Posterior cingulate gyrus (tissue), 11 donors: ENCODE results near the gene HPCAL1.

Experiments used
- DNase-seq, 10 donors: peaks; one replicate each; pipeline versions ENCODE4 v3.0.0 to v3.0.0-alpha.2; 2020 to 2021; ENCODE audit warnings: mixed read lengths in 3 of 10
- intact Hi-C: fragments of 100-400 bp; cut with DNase I; formaldehyde crosslinking; loops from one replicate; pipeline ENCODE4 v1.15.1; 2023

The HPCAL1 gene

GRCh38 chr2:10360850-10361588, 58.3 kb downstream of the HPCAL1 start:
- peak in 2 of 10 donors; percentile 76 to 80 for DNase-seq
- intact Hi-C loops, result no loop called here

DNA sequence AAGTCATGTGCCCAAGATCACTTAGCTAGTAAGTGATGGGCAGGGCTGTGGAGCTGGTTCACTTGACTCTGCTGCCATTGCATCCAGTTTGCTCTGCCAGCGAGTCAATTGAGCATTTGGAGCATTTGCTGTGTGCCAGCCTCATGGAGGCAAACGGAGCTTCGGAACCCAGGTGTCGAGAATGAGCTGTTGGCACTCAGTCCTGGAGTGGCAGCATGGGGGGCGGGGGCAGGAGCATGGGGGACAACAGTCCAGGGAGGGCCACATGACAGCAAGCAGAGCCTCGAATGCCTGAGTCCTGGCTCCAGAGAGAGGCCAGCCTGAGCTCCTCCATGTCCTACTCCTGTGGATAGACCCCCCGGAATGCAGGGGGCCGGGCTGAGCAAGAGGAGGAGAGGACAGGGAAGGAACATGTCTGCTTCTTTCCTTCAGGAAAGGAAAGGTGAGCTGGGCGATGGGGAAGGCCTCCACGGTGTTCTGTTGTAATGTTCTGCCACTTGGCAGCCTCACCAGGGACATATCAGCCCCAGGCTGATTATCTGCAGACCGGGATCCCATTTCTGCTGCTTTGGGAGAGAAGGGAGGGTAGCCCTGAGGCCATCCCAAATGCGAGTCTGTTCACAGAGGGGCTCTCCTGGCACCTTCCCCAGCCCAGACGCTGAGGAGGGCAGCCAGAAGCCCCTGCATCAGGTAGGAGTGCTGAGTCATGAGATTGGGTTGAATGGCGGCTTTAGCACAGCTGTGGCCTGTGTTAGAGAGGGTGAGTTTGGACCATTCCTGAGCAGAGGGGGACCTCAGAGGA, 59.6 kb downstream of the HPCAL1 start:
- DNase-seq, result peak in 1 of 10 donors; percentile 71
- intact Hi-C loops, result no loop called here

DNA sequence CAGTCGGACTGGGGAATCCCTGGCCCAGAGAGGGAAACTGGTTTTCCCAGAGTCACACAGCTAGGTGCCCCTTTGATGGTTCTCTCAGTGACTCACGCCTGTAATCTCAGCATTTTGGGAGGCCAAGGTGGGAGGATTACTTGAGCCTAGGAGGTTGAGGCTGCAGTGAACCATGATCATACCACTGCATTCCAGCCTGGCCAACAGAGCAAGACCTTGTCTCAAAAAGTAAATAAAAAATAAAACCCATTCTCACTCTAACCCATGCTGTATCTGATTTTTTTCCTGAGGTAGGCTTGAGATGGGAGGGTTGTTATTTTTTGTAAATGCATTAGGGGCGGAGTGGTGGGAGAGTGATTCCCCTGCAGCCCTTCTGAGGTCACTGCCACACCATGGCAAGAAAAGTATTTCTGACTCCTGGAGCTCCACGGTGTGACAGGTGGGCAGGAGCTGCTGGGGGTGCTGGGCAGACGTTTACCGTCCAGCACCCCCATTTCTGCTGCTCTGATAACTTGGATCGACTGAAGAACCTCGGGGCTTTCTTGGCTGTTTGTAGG, 60.3 kb downstream of the HPCAL1 start:
- peak in 1 of 10 donors; percentile 9 for DNase-seq
- intact Hi-C loops, result no loop called here

- intact Hi-C loops, result no loop called here
- peak in 1 of 10 donors; percentile 55 for DNase-seq
Measured at GRCh38 chr2:10363861-10364610, 61.3 kb downstream of the HPCAL1 start.

DNA sequence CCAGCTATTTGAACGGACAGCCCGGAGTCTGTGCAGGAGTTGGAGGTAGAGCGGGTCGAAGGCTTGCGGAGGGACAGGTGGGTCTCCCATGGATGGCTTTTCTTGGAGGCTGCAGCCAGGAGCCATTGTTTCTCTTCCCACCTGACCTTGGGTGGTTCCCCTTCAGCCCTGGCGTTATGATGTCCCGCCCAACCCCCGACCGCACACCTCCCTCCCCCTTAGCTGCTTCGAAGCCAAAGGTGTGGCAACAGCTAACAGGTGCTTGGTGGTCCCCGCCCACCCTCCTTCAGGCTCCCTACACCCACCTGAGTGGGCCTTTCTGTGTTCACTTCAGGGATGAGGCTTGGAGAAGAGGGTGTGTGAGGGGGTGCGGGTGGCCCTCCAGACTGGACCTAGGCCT, 62.7 kb downstream of the HPCAL1 start:
- intact Hi-C loops, result no loop called here

GRCh38 chr2:10366601-10367270, 64.0 kb downstream of the HPCAL1 start:
- intact Hi-C loops, result no loop called here
- DNase-seq, result peak in 1 of 10 donors; percentile 73

More for the DNA sequence above, 62.7 kb downstream of the HPCAL1 start:
- DNase-seq, result no peak

GRCh38 chr2:10367472-10368439, 65.1 kb downstream of the HPCAL1 start:
- DNase-seq, result peak in 1 of 10 donors; percentile 27
- intact Hi-C loops, result no loop called here

DNA sequence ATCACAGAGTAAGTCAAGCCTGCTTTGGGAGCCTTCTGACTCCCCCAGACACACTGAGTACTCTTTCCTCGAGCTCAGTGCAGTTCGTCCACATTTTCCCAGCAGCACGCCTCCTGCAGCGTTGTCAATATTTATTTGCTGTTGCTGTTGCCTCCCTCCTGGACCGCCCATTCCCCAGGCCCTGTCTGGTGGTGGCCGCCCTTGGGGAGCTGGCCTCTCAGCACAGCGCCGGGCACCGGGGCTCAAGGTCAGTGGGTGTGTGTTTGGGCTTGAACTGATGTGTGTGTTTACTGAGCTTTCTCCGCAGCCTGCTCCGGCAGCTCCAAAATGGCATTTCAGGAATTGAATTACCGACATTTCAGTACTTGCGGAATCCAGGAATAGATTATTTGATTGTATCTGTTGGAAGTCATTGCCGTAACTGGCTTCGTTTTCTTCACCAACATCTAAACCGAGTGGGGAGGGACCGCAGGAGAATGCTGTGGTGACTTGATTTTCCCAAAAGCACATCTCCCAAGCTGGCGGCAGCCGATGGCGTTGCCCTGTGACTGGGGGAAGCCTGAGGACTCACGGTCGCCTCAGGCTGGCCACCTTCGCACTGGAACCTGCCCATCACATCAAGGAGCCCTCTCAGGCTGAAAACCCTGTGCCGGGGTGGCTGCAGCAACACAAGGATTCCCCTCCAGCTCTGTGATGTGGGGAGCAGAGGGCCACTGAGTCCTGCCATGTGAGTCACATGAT, 66.0 kb downstream of the HPCAL1 start:
- intact Hi-C loops, result no loop called here
- peak in 2 of 10 donors; percentile 81 to 89 for DNase-seq

GRCh38 chr2:10369269-10370255, 66.9 kb downstream of the HPCAL1 start:
- peak in 1 of 10 donors; percentile 63 for DNase-seq
- intact Hi-C loops, result no loop called here

GRCh38 chr2:10370390-10370789, 67.7 kb downstream of the HPCAL1 start:
- DNase-seq, result peak in 1 of 10 donors; percentile 34
- intact Hi-C loops, result no loop called here

DNA sequence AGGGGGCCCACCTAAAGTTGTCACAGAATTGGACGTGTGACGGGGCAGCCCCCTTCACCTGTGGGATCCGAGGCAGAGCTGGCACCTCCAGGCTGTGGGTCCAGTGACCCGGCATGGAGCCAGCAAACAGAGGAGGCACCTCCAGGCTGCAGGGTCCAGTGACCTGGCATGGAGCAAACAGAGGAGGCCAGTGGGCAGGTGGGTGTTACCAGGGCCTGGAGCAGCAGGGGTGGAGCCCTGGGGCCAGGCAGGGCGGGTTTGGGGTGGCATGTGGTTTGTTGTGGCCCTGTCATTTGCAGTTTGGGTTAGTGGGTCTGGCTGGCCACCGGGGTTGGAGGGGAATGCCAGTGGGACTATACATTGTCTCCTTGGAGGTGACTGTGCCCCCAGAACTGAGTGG, 68.2 kb downstream of the HPCAL1 start:
- intact Hi-C loops, result no loop called here
- DNase-seq, result peak in 1 of 10 donors; percentile 50

GRCh38 chr2:10371441-10372196, 68.9 kb downstream of the HPCAL1 start:
- intact Hi-C loops, result no loop called here
- peak in 1 of 10 donors; percentile 67 for DNase-seq

GRCh38 chr2:10372203-10372861, 69.6 kb downstream of the HPCAL1 start:
- intact Hi-C loops, result no loop called here
- peak in 2 of 10 donors; percentile 48 to 73 for DNase-seq

DNA sequence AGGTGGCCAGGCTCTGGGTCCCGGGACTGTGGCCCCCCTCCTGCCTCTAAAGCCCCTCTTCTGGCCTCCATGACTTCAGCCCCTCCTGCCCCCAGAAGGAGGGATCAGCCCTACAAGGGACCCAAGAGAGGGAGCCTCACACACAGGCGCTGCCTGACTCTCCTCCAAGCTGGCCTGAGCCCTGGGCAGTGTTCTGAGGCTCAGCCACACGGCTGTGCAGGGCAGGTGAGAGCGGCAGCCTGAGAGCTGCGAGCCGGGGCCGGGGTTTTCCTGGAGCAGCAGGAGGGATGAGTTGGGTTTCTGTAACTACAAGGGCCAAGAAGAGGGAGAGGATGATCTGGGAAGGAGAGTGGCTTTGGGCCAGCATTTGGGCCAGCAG, 70.1 kb downstream of the HPCAL1 start:
- DNase-seq, result no peak
- intact Hi-C loops, result no loop called here

DNA sequence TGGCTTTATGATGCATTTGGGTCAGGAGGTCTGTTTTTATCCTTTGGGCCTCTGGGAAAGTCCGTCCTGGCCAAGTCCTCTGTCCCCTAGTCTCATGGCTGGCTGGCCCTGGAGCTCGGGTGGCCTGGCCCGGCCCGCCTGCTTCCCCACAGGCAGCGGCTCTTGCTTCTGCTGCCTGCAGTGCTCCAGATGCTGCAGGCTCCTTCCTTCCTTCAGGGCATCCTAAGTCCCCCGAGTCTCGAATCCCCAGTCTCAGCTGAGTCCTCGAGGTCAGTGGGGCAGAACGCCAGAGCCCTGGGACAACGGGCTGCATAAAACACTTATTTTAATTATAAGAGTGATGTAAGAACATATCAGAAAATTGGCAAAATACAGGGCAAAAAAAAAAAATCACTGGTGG, 71.2 kb downstream of the HPCAL1 start:
- no peak for DNase-seq
- intact Hi-C loops, result no loop called here
